Sigmoid colon (tissue), 7 donors: ENCODE measurements around the gene RAB5A. TPM values are rescaled to one million over a fixed set of nuclear protein-coding genes. Genes with fewer than 3 reads are reported as not detected.
A peak's percentile ranks its signal among the peaks of the same experiment; 100 is the strongest.
"Not testable (repeated sequence)": the region's sequence is repeated elsewhere in the genome, so short reads cannot be mapped to it uniquely, and the experiment has no call there.

ENCODE experiments used
- DNase-seq: peaks from one replicate; pipeline ENCODE4 v3.0.0-alpha.2; 2019
- H3K27ac ChIP-seq, 4 donors: fragments of 200-600 bp; sonication (generic); one replicate each; pipeline ENCODE4 v1.5.1; 2016 to 2019; ENCODE audit warnings: mild to moderate bottlenecking in 1 of 4
- H3K27me3 ChIP-seq, 3 donors: fragments of 200-600 bp; sonication (generic); one replicate each; pipeline ENCODE4 v1.5.1; 2019; ENCODE audit warnings: mild to moderate bottlenecking in 1 of 3
- H3K36me3 ChIP-seq, 4 donors: fragments of 200-600 bp; sonication (generic); one replicate each; pipeline ENCODE4 v1.5.1; 2016 to 2019
- H3K4me1 ChIP-seq, 4 donors: fragments of 200-600 bp; sonication (generic); one replicate each; pipeline ENCODE4 v1.5.1; 2017 to 2019
- H3K4me3 ChIP-seq, 4 donors: fragments of 200-600 bp; sonication (generic); one replicate each; pipeline ENCODE4 v1.5.1; 2017 to 2019; ENCODE audit warnings: mild to moderate bottlenecking in 2 of 4, moderate library complexity in 1 of 4
- H3K9me3 ChIP-seq, 4 donors: fragments of 200-600 bp in 3 of 4; sonication (generic) in 3 of 4; one replicate each; pipeline versions ENCODE4 v1.5.1 to v1.6.1; 2013 to 2019
- CTCF ChIP-seq, 4 experiments: fragments of 450-650 bp in 3 of 4; fragments of 200-600 bp in 1 of 4; IDR thresholded peaks; one replicate each; pipeline ENCODE4 v1.5.1; 2016 to 2019; ENCODE audit warnings: antibody characterized with exemption in 4 of 4, mild to moderate bottlenecking in 3 of 4, moderate library complexity in 2 of 4
- EP300 ChIP-seq, 4 donors: sonication (generic); formaldehyde crosslinking; IDR thresholded peaks; one replicate each; pipeline ENCODE4 v1.6.1; 2017; ENCODE audit warnings: antibody characterized with exemption in 4 of 4
- POLR2A ChIP-seq, 2 donors: fragments of 450-650 bp; IDR thresholded peaks; one replicate each; pipeline ENCODE4 v1.6.1; 2016; ENCODE audit warnings: antibody characterized with exemption in 2 of 2, mild to moderate bottlenecking in 2 of 2, moderate library complexity in 2 of 2
- POLR2AphosphoS5 ChIP-seq, 4 donors: sonication (generic); formaldehyde crosslinking; IDR thresholded peaks; one replicate each; pipeline ENCODE4 v1.6.1; 2017; ENCODE audit warnings: antibody characterized with exemption in 4 of 4
- WGBS, 2 donors: extraction: QIAGEN DNeasy Blood & Tissue Kit; methylation state at CpG; one replicate each; pipeline ENCODE4 v1.1.7; 2013; 5-methylcytosine and 5-hydroxymethylcytosine counted together
- intact Hi-C: fragments of 100-400 bp; cut with DNase I; formaldehyde crosslinking; loops from one replicate; pipeline ENCODE4 v1.15.1; 2023
- polyA plus RNA-seq, 3 donors: library from polyadenylated mRNA; stranded (reverse); fragments of 200-250 nt; gene quantifications; one replicate each; pipeline ENCODE4 v1.2.3, GENCODE V29; 2013
- total RNA-seq, 4 donors: library from RNA; depleted of rRNA; stranded (reverse); fragments of >200 nt; gene quantifications; one replicate each; pipeline ENCODE4 v1.1.0, GENCODE V29; 2016
- donor health status: healthy with polysubstance abuse.
- donor health status: Bipolar disorder and iron deficiency.
- donor health status: healthy.

RAB5A gene
- total RNA-seq (10 to 100 TPM; 61.4 to 65.3 (median 64.1) TPM), polyA plus RNA-seq (10 to 100 TPM; 28.0 to 48.8 (median 38.4) TPM)

GRCh38 chr3:19946832-19947548 lies at the start of gene RAB5A:
RAB5A (plus strand) TSS chr3:19947097; CDS start chr3:19950899, 3,802 bp downstream.
- Histone ChIP-seq H3K27me3 (no peaks in the 10 kb centered on the region), H3K27ac (peak within 1 kb of the TSS; percentile 94 to 100 (median 98)), H3K4me1 (peaks cover 0 to 37% (median 18%) of the 10 kb centered on the region in 4 donors), H3K36me3 (peaks cover 0 to 11% (median 0%) of the 10 kb centered on the region in 4 donors), H3K9me3 (no peaks in the 10 kb centered on the region), H3K4me3 (peak within 1 kb of the TSS; percentile 70 to 100 (median 94))
- WGBS, 2 donors = 0% methylated on average over 73 of the region's 73 CpGs
- peak in 2 of 4 donors; percentile 64 to 84 for TF ChIP-seq EP300 (IDR thresholded peaks at IDR 0.05)
- TF ChIP-seq CTCF (IDR thresholded peaks at IDR 0.05) = no peak
- TF ChIP-seq POLR2A (IDR thresholded peaks at IDR 0.05) = peak; percentile 67 to 75
- TF ChIP-seq POLR2AphosphoS5 (IDR thresholded peaks at IDR 0.05) = peak; percentile 86 to 95 (median 91)
- peak; percentile 99 for DNase-seq
- intact Hi-C loops = loop anchor here (1.0 to 5.0 kb wide), 3 partner anchors 60 to 195 kb away; no protein-coding TSS in a partner anchor

GRCh38 chr3:19898721-19899120 lies 48.2 kb upstream of the RAB5A start:
- H3K4me3 ChIP-seq = no peak overlapping the region
- H3K9me3 ChIP-seq = no peaks in the 10 kb centered on the region
- H3K4me1 ChIP-seq = no peaks in the 10 kb centered on the region
- 48 to 78% methylated on average over 2 of the region's 2 CpGs for WGBS, 2 donors
- H3K36me3 ChIP-seq = no peaks in the 10 kb centered on the region
- TF ChIP-seq EP300 (IDR thresholded peaks at IDR 0.05) = no peak
- TF ChIP-seq CTCF (IDR thresholded peaks at IDR 0.05) = no peak
- TF ChIP-seq POLR2AphosphoS5 (IDR thresholded peaks at IDR 0.05) = no peak
- TF ChIP-seq POLR2A (IDR thresholded peaks at IDR 0.05) = no peak
- no peaks in the 10 kb centered on the region for H3K27me3 ChIP-seq
- intact Hi-C loops = no loop called here
- no peak for DNase-seq
- no peak overlapping the region for H3K27ac ChIP-seq

GRCh38 chr3:19899264-19899663 lies 47.6 kb upstream of the RAB5A start:
- 32 to 83% methylated on average over 2 of the region's 2 CpGs for WGBS, 2 donors
- Histone ChIP-seq H3K27ac (no peak overlapping the region), H3K36me3 (no peaks in the 10 kb centered on the region), H3K27me3 (no peaks in the 10 kb centered on the region), H3K4me3 (no peak overlapping the region), H3K4me1 (no peaks in the 10 kb centered on the region), H3K9me3 (no peaks in the 10 kb centered on the region)
- TF ChIP-seq CTCF (IDR thresholded peaks at IDR 0.05) (no peak), EP300 (IDR thresholded peaks at IDR 0.05) (no peak), POLR2AphosphoS5 (IDR thresholded peaks at IDR 0.05) (no peak), POLR2A (IDR thresholded peaks at IDR 0.05) (no peak)
- intact Hi-C loops = no loop called here
- no peak for DNase-seq

- H3K27ac ChIP-seq, intact Hi-C loops, H3K9me3 ChIP-seq, H3K27me3 ChIP-seq, H3K4me3 ChIP-seq, H3K4me1 ChIP-seq, DNase-seq, H3K36me3 ChIP-seq: not testable (repeated sequence)
- 50 to 83% methylated on average over 7 of the region's 7 CpGs for WGBS, 2 donors
These were observed 47.1 kb upstream of the RAB5A start for GRCh38 chr3:19899833-19900232.

- H3K9me3 ChIP-seq = no peaks in the 10 kb centered on the region
- no peak for TF ChIP-seq CTCF (IDR thresholded peaks at IDR 0.05)
- no peak for TF ChIP-seq POLR2A (IDR thresholded peaks at IDR 0.05)
- TF ChIP-seq EP300 (IDR thresholded peaks at IDR 0.05) = no peak
- no peak for TF ChIP-seq POLR2AphosphoS5 (IDR thresholded peaks at IDR 0.05)
- no peak for DNase-seq
- no peaks in the 10 kb centered on the region for H3K4me1 ChIP-seq
- no peaks in the 10 kb centered on the region for H3K36me3 ChIP-seq
- H3K27ac ChIP-seq = no peak overlapping the region
- no peaks in the 10 kb centered on the region for H3K27me3 ChIP-seq
- intact Hi-C loops = no loop called here
- WGBS, 2 donors = 16 to 47% methylated on average over 5 of the region's 5 CpGs
- H3K4me3 ChIP-seq = no peak overlapping the region
These were observed 45.6 kb upstream of the RAB5A start for GRCh38 chr3:19901337-19901736.
